ENCODE results near the gene IL1RAPL1.

Gene IL1RAPL1

DNA sequence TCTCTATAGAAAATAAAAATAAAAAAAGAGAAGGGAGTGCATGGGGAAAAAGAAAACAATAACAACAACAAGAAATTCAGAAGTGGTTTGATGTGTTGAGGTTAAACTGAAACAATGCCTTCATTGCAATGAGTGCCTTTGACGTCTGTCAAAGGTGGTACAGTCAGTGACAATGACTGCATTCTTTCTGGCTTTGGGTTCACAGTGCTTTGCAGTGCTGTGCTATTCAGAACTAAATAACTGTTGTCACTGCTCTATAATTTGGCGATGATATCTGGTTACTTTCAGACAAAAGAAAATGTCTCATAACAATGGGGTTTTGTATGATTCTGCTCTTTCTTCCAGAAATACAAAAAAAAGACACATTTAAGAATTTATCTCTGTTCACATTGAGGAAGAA is 1139.6 kb downstream of the IL1RAPL1 start:
- no peak for DNase-seq (ENCODE audit: low read depth in 2 of 2, low spot score in 1 of 2)

- no peak for DNase-seq (ENCODE audit: low read depth in 2 of 2, low spot score in 1 of 2)
Observed at GRCh38 chrX:29728639-29729038, 1141.4 kb downstream of the IL1RAPL1 start.

DNA sequence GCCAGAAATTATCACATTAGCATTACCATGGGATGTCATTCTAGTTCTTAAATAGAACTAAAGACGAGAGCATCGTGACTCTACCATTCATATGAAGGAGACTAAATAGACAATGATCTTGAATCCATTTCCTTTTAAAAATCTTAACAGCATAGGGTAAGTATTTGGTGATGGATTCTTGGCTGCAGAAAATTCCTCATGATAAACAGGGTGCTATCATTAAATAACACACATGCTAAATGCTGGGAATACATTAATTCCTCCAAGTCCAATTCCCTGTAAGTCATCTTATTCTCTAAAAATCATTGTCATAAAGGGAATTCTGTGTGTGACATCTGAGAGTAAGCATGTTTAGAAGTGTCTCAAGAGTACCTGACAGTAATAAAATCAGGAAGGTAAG is 1157.7 kb downstream of the IL1RAPL1 start:
- no peak for DNase-seq (ENCODE audit: low read depth in 2 of 2, low spot score in 1 of 2)

- no peak for DNase-seq (ENCODE audit: low read depth in 2 of 2, low spot score in 1 of 2)
Observed at GRCh38 chrX:29746326-29746725, 1159.1 kb downstream of the IL1RAPL1 start.

GRCh38 chrX:29762006-29762405 is 1174.8 kb downstream of the IL1RAPL1 start:
- DNase-seq (ENCODE audit: low read depth in 2 of 2, low spot score in 1 of 2): no peak

DNA sequence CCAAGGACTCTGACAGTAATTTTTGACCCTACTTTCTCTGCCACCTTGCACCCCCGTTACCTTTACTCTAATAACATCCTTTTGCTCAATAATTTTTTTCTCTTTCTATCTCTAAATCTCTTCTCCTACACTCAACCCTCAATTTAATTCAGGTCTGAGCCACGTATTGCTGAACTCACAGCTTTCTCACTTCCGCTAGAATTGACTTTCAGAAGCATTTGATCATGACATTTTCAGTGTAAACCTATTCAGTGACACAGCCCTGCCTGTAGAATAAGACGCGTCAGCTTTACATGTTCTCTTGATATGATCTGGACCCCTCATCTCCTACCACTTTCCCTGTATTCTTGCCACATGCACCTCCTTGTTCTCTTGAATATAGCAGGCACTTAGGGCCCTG is 1188.6 kb downstream of the IL1RAPL1 start:
- DNase-seq (ENCODE audit: low read depth in 2 of 2, low spot score in 1 of 2): no peak

DNA sequence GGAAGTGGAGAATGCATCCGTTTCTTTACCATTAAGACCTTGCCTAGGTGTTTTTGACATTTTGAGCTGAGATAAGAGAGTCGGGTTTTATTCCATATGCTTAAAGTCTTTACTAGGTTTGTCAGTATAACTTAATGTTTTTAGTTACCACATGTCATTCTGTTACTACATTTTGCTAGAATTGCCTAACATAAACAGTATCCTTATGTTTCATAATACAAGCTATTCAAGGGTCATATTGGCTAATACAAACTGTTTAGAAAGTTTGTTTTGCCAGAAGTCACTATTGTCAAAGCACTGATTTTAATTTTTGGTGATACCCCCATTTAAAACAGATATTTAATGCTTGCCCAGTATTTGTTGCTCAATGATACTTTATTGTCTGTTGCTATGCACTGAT is 1200.4 kb downstream of the IL1RAPL1 start:
- DNase-seq (ENCODE audit: low read depth in 2 of 2, low spot score in 1 of 2): no peak

GRCh38 chrX:29788991-29789699 is 1201.9 kb downstream of the IL1RAPL1 start:
- no peak for DNase-seq (ENCODE audit: low read depth in 2 of 2, low spot score in 1 of 2)

- DNase-seq (ENCODE audit: low read depth in 2 of 2, low spot score in 1 of 2): no peak
Observed at GRCh38 chrX:29792335-29792734, 1205.1 kb downstream of the IL1RAPL1 start.

GRCh38 chrX:29797156-29797555 is 1209.9 kb downstream of the IL1RAPL1 start:
- no peak for DNase-seq (ENCODE audit: low read depth in 2 of 2, low spot score in 1 of 2)

- no peak for DNase-seq (ENCODE audit: low read depth in 2 of 2, low spot score in 1 of 2)
Observed at GRCh38 chrX:29798469-29798868, 1211.2 kb downstream of the IL1RAPL1 start.

- DNase-seq (ENCODE audit: low read depth in 2 of 2, low spot score in 1 of 2): no peak
Observed at GRCh38 chrX:29813174-29813573, 1225.9 kb downstream of the IL1RAPL1 start.

- DNase-seq (ENCODE audit: low read depth in 2 of 2, low spot score in 1 of 2): no peak
Observed at GRCh38 chrX:29824176-29824906, 1237.1 kb downstream of the IL1RAPL1 start.

DNA sequence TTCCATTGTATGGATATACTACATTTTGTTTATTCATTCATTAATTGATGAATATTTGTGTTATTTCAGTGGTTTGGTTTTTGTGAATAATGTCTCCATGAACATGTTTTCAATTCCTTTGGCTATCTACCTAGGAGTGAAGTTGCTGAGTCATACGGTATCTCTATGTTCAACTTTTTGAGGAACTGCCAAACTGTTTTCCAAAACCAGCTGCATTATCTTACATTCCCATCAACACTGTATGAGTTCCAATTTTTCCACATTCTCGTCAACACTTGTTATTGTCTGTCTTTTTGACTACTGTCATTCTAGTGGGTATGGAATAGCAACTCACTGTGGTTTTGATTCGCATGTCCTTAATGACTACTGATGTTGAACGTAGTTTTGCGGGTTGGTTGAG is 1239.5 kb downstream of the IL1RAPL1 start:
- no peak for DNase-seq (ENCODE audit: low read depth in 2 of 2, low spot score in 1 of 2)

GRCh38 chrX:29834311-29834710 is 1247.1 kb downstream of the IL1RAPL1 start:
- DNase-seq (ENCODE audit: low read depth in 2 of 2, low spot score in 1 of 2): no peak

DNA sequence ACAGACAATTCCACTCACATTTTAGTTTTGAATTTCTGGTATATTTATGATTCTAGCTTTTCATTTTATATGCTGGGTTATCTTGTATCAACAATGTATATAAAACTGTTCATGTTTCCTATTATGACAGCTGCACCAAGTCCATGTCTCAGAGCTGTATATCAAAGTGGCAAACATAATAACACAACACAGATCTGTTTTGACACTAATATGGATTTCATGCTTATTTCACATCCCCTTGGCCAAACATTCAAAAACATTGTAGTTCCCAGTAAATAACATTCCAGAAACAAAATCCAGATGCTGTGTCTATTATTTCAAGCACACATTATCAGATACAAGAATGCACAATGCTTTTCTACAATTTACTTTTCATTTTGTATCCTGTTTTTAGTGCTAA is 1247.5 kb downstream of the IL1RAPL1 start:
- DNase-seq (ENCODE audit: low read depth in 2 of 2, low spot score in 1 of 2): no peak

- DNase-seq (ENCODE audit: low read depth in 2 of 2, low spot score in 1 of 2): no peak
Observed at GRCh38 chrX:29841750-29842149, 1254.5 kb downstream of the IL1RAPL1 start.

- DNase-seq (ENCODE audit: low read depth in 2 of 2, low spot score in 1 of 2): no peak
Observed at GRCh38 chrX:29842552-29842951, 1255.3 kb downstream of the IL1RAPL1 start.

- no peak for DNase-seq (ENCODE audit: low read depth in 2 of 2, low spot score in 1 of 2)
Observed at GRCh38 chrX:29851857-29852605, 1264.8 kb downstream of the IL1RAPL1 start.

DNA sequence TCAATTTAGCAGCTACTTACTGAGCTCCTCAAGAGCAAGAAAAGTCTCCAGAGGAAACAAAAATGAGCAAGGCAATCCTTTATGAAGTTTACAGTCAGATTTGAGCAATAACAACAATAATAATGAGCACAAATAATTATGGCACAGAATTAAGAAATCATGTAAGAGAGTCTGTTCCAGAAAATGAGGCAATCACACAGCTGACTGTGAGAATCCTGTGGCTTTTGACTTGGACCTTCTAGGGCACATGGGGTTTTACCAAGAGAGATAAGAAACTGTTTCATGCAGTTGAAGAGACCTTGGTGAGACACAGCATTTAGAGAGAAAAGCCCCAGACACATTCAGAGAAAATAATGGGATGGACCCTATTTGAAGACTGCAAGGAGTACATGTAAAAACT is 1265.5 kb downstream of the IL1RAPL1 start:
- no peak for DNase-seq (ENCODE audit: low read depth in 2 of 2, low spot score in 1 of 2)

GRCh38 chrX:29858714-29859113 is 1271.5 kb downstream of the IL1RAPL1 start:
- no peak for DNase-seq (ENCODE audit: low read depth in 2 of 2, low spot score in 1 of 2)

DNA sequence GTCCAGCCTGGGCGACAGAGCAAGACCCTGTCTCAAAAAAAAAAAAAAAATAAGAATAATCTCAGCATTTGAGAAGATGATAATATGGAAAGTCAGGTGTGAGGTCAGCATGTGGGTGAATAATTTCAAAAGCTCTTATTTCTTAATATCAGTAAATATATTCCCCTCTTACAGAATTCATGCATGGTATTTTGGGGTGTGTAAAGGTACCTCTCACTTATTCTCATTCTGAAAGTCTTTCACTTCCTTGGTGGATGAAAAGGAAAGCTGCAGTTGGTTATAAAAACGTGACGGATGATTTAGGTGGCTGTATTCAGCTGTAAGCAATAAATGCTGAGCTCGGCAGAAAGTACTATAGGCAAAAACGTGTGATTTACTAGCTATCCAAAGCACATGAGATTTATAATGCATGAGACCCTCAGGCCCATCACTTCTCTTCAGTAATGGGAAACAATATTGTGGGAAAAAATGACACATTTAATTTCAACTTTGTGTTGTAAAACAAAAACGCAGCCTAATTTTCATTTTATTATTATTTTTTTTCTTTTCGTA is 1275.0 kb downstream of the IL1RAPL1 start:
- no peak for DNase-seq (ENCODE audit: low read depth in 2 of 2, low spot score in 1 of 2)

Data from stimulated activated CD8-positive, alpha-beta memory T cell treated with anti-CD3 and anti-CD28 coated beads, Interleukin-4, amount 100 ng/mL, for 1 hour (primary cell).